HCT116 (cell line): ENCODE data around the gene RARB. TPM values are rescaled to one million over a fixed set of nuclear protein-coding genes. Genes with fewer than 3 reads are reported as not detected.

Experiments used
- ATAC-seq: fragments of 200-7000 bp; cut with Tn5 transposase; 2 replicates; pipeline ENCODE4 v1.9.1; 2020; ENCODE audit warnings: mild to moderate bottlenecking, moderate library complexity
- BruUV-seq: library from RNA; stranded (reverse); fragments of 400-500 nt; replicated peaks from 2 replicates; lab custom pipeline; 2021; lab: Mats Ljungman, UMichigan
- CTCF ChIA-PET: fragments of 300-600 bp; sonication (Branson Sonifier 250); formaldehyde crosslinking; loops from one replicate; lab custom pipeline; 2021; ENCODE audit warnings: antibody characterized with exemption; lab: Charles Lee
- POLR2A ChIA-PET: fragments of 300-600, 350-600 bp; sonication (Branson Sonifier 250); formaldehyde crosslinking; loops from one replicate; lab custom pipeline; 2021; ENCODE audit warnings: antibody characterized with exemption; lab: Charles Lee
- RAD21 ChIA-PET, 2 experiments: fragments of 300-600 bp; sonication (Branson Sonifier 250); formaldehyde crosslinking; loops; one replicate each; lab custom pipeline; 2023; ENCODE audit warnings: low total read pairs in 2 of 2; ENCODE audit not compliant: uncharacterized antibody in 2 of 2, unreplicated experiment in 2 of 2, low non-redundant PET in 1 of 2; lab: Charles Lee
- DNase-seq: peaks from one replicate; pipeline ENCODE4 v3.0.0-alpha.2; 2010; ENCODE audit warnings: low read depth, low spot score
- H2AFZ ChIP-seq: fragments of 200-600 bp; shearing (Covaris generic), sonication (generic); 2 replicates; pipeline ENCODE4 v1.6.1; 2017; ENCODE audit warnings: low read depth, mixed run types, mixed read lengths, antibody characterized with exemption, low read length; ENCODE audit not compliant: poor library complexity, severe bottlenecking
- H3K27ac ChIP-seq: 2 replicates; pipeline ENCODE4 v1.5.1; 2012; ENCODE audit warnings: low read depth, low read length
- H3K27me3 ChIP-seq: fragments of 200-600 bp; sonication (generic); 2 replicates; pipeline ENCODE4 v1.6.1; 2016; ENCODE audit warnings: mixed run types, low read length, mixed read lengths; ENCODE audit not compliant: insufficient read depth
- H3K36me3 ChIP-seq, 2 experiments: fragments of 200-500 bp in 1 of 2; fragments of 200-600 bp in 1 of 2; sonication (Bioruptor generic) in 1 of 2; sonication (generic) in 1 of 2; 2 replicates each; pipeline versions ENCODE4 v1.5.1 to v1.6.1; 2014 to 2016; ENCODE audit warnings: low read length in 2 of 2, inconsistent platforms in 1 of 2, mixed read lengths in 1 of 2, mixed run types in 1 of 2; ENCODE audit not compliant: insufficient read depth in 2 of 2, control insufficient read depth in 1 of 2
- H3K4me1 ChIP-seq, 2 experiments: fragments of 200-600 bp in 1 of 2; sonication (generic) in 1 of 2; 2 replicates each; pipeline versions ENCODE4 v1.5.1 to v1.6.1; 2012 to 2017; ENCODE audit warnings: low read length in 2 of 2, inconsistent platforms in 1 of 2, mild to moderate bottlenecking in 1 of 2, mixed read lengths in 1 of 2, mixed run types in 1 of 2, moderate library complexity in 1 of 2; ENCODE audit not compliant: insufficient read depth in 2 of 2, control insufficient read depth in 1 of 2
- H3K4me2 ChIP-seq: fragments of 200-600 bp; sonication (generic); 2 replicates; pipeline ENCODE4 v1.6.1; 2017; ENCODE audit warnings: mixed run types, low read length, mixed read lengths
- H3K4me3 ChIP-seq, 2 experiments: fragments of 200-600 bp in 1 of 2; sonication (generic) in 1 of 2; replicated peaks in 1 of 2; 2 replicates each; pipeline ENCODE4 v1.5.1; 2011 to 2016; ENCODE audit warnings: low read length in 2 of 2, control low read depth in 1 of 2, low read depth in 1 of 2, mild to moderate bottlenecking in 1 of 2, mixed read lengths in 1 of 2, mixed run types in 1 of 2
- H3K79me2 ChIP-seq: fragments of 200-600 bp; sonication (generic); 2 replicates; pipeline ENCODE4 v1.6.1; 2017; ENCODE audit warnings: mild to moderate bottlenecking, mixed run types, low read length, moderate library complexity, mixed read lengths; ENCODE audit not compliant: insufficient read depth
- H3K9ac ChIP-seq: fragments of 200-600 bp; sonication (generic); 2 replicates; pipeline ENCODE4 v1.6.1; 2016; ENCODE audit warnings: low read length, mixed read lengths
- H3K9me2 ChIP-seq: fragments of 200-600 bp; sonication (generic), shearing (Covaris generic); 2 replicates; pipeline ENCODE4 v1.6.1; 2017; ENCODE audit warnings: mixed run types, mild to moderate bottlenecking, moderate library complexity; ENCODE audit not compliant: insufficient read depth
- H3K9me3 ChIP-seq, 2 experiments: fragments of 200-500 bp in 1 of 2; fragments of 200-600 bp in 1 of 2; sonication (Bioruptor generic) in 1 of 2; sonication (generic) in 1 of 2; 2 replicates each; pipeline ENCODE4 v1.6.1; 2014 to 2017; ENCODE audit warnings: low read length in 2 of 2, mixed read lengths in 2 of 2, inconsistent platforms in 1 of 2, low read depth in 1 of 2, mild to moderate bottlenecking in 1 of 2, mixed run types in 1 of 2, moderate library complexity in 1 of 2; ENCODE audit not compliant: control insufficient read depth in 1 of 2, insufficient read depth in 1 of 2
- H4K20me1 ChIP-seq: fragments of 200-600 bp; sonication (generic), shearing (Covaris generic); 2 replicates; pipeline ENCODE4 v1.6.1; 2017; ENCODE audit warnings: mixed run types, mild to moderate bottlenecking, moderate library complexity; ENCODE audit not compliant: insufficient read depth
- CBX3 ChIP-seq: IDR thresholded peaks from 2 replicates; pipeline ENCODE4 v1.6.1; 2012; ENCODE audit warnings: low read depth
- ELF1 ChIP-seq: IDR thresholded peaks from 2 replicates; pipeline ENCODE4 v1.6.1; 2012; ENCODE audit warnings: low read depth, borderline replicate concordance
- EZH2phosphoT487 ChIP-seq: fragments of 200-600 bp; IDR thresholded peaks from 2 replicates; pipeline ENCODE4 v1.6.1; 2018; ENCODE audit warnings: antibody characterized with exemption, borderline replicate concordance
- FOSL1 ChIP-seq: IDR thresholded peaks from 2 replicates; pipeline ENCODE4 v1.6.1; 2012; ENCODE audit warnings: low read depth
- JUND ChIP-seq: IDR thresholded peaks from 2 replicates; pipeline ENCODE4 v1.6.1; 2012
- POLR2A ChIP-seq: IDR thresholded peaks from 2 replicates; pipeline ENCODE4 v1.7.0; 2011; ENCODE audit warnings: borderline replicate concordance; ENCODE audit not compliant: insufficient read depth, insufficient read length; ENCODE audit errors: extremely low read depth
- POLR2AphosphoS5 ChIP-seq: IDR thresholded peaks from 2 replicates; pipeline ENCODE4 v1.6.1; 2011; ENCODE audit warnings: mild to moderate bottlenecking, low read depth, low read length, moderate library complexity
- SIN3A ChIP-seq: IDR thresholded peaks from 2 replicates; pipeline ENCODE4 v1.6.1; 2012; ENCODE audit warnings: low read depth
- SP1 ChIP-seq: IDR thresholded peaks from 2 replicates; pipeline ENCODE4 v1.6.1; 2012; ENCODE audit warnings: low read depth
- SRF ChIP-seq: IDR thresholded peaks from 2 replicates; pipeline ENCODE4 v1.6.1; 2012; ENCODE audit warnings: low read depth
- ZFX ChIP-seq: fragments of 450-650 bp; IDR thresholded peaks from 2 replicates; pipeline ENCODE4 v1.6.1; 2017
- ZNF274 ChIP-seq: fragments of 200-500 bp; sonication (Bioruptor generic); IDR thresholded peaks from 2 replicates; pipeline ENCODE4 v1.6.1; 2014; ENCODE audit warnings: mild to moderate bottlenecking, low read depth, low read length, inconsistent platforms
- intact Hi-C: fragments of 100-400 bp; cut with micrococcal nuclease; formaldehyde crosslinking; loops from 2 replicates; pipeline ENCODE4 v1.10.0; 2022
- total RNA-seq: library from RNA; stranded (reverse); gene quantifications from one replicate; pipeline ENCODE4 v1.2.1, GENCODE V29; 2021; ENCODE audit not compliant: unreplicated experiment
- TF ChIP-seq, protein P1 (sequence below): IDR thresholded peaks from 2 replicates; pipeline ENCODE4 v1.6.1; 2012
- TF ChIP-seq, protein P2 (sequence below): IDR thresholded peaks from 2 replicates; pipeline ENCODE4 v1.6.1; 2012
- TF ChIP-seq, protein P3 (sequence below), 3 experiments: fragments of 200-600 bp in 1 of 3; sonication (generic) in 1 of 3; IDR thresholded peaks in 2 of 3; conservative IDR thresholded peaks in 1 of 3; 2 replicates each; pipeline ENCODE4 v1.5.1; 2012 to 2017; ENCODE audit warnings: low read depth in 2 of 3, low read length in 2 of 3, antibody characterized with exemption in 1 of 3, borderline replicate concordance in 1 of 3, control low read depth in 1 of 3, mild to moderate bottlenecking in 1 of 3, mixed read lengths in 1 of 3, mixed run types in 1 of 3, moderate library complexity in 1 of 3; ENCODE audit not compliant: insufficient read depth in 1 of 3
- TF ChIP-seq, protein P4 (sequence below): IDR thresholded peaks from 2 replicates; pipeline ENCODE4 v1.6.1; 2011; ENCODE audit warnings: mild to moderate bottlenecking, low read length, moderate library complexity; ENCODE audit not compliant: insufficient replicate concordance; ENCODE audit errors: extremely low read depth

Gene RARB
- total RNA-seq, 1 experiment from 2014 or later, result not detected

DNA sequence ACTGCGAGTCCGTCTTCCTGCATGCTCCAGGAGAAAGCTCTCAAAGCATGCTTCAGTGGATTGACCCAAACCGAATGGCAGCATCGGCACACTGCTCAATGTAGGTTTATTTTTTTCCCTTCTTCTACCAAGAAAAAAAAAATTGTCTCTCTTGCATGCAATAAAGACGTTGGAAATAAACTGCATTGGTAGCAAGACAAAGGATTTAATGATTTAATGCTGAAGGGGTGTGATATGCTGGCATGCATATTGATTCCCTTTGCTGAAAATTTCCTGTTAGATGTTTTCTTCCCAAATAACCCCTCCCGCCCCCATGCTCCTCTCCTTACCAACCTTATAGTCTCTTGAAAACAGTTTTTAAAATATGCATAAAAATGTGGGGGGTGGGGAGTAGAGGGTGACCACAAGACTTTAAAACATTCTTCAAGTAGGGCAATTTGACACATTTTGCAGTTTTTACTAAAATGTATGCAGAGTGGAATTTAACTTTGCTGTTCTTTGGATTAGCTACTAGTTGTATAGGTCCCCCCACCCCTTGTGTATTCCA is 799 bp downstream of the RARB start (continued):
- no peak for TF ChIP-seq POLR2A
- TF ChIP-seq SRF, result no peak
- TF ChIP-seq, protein P1, sequence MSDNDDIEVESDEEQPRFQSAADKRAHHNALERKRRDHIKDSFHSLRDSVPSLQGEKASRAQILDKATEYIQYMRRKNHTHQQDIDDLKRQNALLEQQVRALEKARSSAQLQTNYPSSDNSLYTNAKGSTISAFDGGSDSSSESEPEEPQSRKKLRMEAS, result no peak
- no peak for TF ChIP-seq SP1
- TF ChIP-seq EZH2phosphoT487, result no peak
- no peak for TF ChIP-seq POLR2AphosphoS5
- no peak for TF ChIP-seq ZFX
- TF ChIP-seq, protein P2, sequence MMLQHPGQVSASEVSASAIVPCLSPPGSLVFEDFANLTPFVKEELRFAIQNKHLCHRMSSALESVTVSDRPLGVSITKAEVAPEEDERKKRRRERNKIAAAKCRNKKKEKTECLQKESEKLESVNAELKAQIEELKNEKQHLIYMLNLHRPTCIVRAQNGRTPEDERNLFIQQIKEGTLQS, result no peak
- no peak for TF ChIP-seq SIN3A
- TF ChIP-seq CBX3, result no peak
- TF ChIP-seq JUND, result no peak

DNA sequence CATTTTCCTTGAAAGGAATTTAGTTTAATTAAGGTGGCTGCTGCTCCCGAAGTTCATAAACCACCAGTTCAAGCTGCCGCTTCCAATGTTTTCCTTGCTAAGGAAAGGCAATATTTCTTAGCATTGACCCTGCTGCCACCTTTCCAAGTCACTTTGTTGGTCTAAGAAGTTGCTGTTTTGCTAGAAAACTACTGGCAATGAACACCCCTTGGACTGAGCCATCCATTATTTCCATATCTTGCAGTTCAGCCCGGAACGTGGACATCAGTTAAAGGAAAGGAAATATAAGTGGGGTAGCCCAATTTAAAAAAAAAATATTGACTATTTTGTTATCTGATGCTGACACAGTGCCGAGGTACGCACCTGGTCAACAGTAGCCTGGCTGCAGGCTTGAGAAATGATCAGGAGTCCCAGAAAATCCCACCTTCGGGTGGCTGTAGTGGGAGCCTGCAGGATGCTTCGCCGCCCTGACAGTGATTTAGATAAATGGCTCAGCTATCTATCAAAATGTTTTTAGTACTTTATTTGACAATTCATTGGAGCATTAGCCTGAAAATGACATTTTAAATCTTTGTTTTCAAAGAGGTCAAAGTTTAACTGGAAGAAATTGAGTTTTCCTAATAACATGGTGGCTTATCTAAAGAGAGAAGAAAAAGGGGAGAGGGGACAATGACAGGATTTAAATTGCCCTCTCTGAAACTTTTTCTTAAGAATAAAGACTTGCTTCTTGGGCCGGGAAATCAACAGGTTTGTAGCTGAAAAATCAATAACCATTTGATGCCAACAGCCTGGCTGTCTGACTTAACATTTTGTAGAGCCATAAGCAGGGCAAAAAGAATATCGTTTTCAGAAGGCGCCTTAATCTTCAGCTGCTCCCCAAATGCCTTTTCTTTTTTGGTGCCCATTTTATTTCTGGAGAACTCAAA is 1.6 kb downstream of the RARB start:
- no peaks in the 10 kb centered on the region for H3K9me2 ChIP-seq
- TF ChIP-seq, protein P1, result no peak
- no peak for TF ChIP-seq ZFX
- no peak for TF ChIP-seq SIN3A
- TF ChIP-seq, protein P3, sequence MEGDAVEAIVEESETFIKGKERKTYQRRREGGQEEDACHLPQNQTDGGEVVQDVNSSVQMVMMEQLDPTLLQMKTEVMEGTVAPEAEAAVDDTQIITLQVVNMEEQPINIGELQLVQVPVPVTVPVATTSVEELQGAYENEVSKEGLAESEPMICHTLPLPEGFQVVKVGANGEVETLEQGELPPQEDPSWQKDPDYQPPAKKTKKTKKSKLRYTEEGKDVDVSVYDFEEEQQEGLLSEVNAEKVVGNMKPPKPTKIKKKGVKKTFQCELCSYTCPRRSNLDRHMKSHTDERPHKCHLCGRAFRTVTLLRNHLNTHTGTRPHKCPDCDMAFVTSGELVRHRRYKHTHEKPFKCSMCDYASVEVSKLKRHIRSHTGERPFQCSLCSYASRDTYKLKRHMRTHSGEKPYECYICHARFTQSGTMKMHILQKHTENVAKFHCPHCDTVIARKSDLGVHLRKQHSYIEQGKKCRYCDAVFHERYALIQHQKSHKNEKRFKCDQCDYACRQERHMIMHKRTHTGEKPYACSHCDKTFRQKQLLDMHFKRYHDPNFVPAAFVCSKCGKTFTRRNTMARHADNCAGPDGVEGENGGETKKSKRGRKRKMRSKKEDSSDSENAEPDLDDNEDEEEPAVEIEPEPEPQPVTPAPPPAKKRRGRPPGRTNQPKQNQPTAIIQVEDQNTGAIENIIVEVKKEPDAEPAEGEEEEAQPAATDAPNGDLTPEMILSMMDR (IDR thresholded peaks at IDR 0.05 in 2 of 3, conservative IDR thresholded peaks at IDR 0.05 in 1 of 3; ENCODE audit: borderline replicate concordance in 1 of 3, insufficient read depth in 1 of 3, low read depth in 2 of 3, low read length in 2 of 3), result no peak
- TF ChIP-seq, protein P4, sequence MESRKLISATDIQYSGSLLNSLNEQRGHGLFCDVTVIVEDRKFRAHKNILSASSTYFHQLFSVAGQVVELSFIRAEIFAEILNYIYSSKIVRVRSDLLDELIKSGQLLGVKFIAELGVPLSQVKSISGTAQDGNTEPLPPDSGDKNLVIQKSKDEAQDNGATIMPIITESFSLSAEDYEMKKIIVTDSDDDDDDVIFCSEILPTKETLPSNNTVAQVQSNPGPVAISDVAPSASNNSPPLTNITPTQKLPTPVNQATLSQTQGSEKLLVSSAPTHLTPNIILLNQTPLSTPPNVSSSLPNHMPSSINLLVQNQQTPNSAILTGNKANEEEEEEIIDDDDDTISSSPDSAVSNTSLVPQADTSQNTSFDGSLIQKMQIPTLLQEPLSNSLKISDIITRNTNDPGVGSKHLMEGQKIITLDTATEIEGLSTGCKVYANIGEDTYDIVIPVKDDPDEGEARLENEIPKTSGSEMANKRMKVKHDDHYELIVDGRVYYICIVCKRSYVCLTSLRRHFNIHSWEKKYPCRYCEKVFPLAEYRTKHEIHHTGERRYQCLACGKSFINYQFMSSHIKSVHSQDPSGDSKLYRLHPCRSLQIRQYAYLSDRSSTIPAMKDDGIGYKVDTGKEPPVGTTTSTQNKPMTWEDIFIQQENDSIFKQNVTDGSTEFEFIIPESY, result no peak
- TF ChIP-seq POLR2AphosphoS5, result no peak
- no peak for TF ChIP-seq ELF1
- TF ChIP-seq FOSL1, result no peak
- TF ChIP-seq ZNF274, result no peak
- no peak overlapping the region for H3K27ac ChIP-seq
- no peak overlapping the region for H3K4me3 ChIP-seq
- RAD21 ChIA-PET, result no interaction called here
- H3K4me2 ChIP-seq, result no peak overlapping the region
- no peak overlapping the region for H3K9ac ChIP-seq
- BruUV-seq, result no TSS peak
- peaks cover 92% of the 10 kb centered on the region for H3K27me3 ChIP-seq
- no peak for ATAC-seq
- H3K4me1 ChIP-seq, result no peaks in the 10 kb centered on the region
- no peaks in the 10 kb centered on the region for H4K20me1 ChIP-seq
- no peaks in the 10 kb centered on the region for H3K9me3 ChIP-seq
- CTCF ChIA-PET, result no interaction called here
- no peaks in the 10 kb centered on the region for H3K79me2 ChIP-seq
- POLR2A ChIA-PET, result no interaction called here
- H3K36me3 ChIP-seq, result no peaks in the 10 kb centered on the region
- DNase-seq, result no peak
- no peak overlapping the region for H2AFZ ChIP-seq
- intact Hi-C loops, result no loop called here
